ENCODE results near the gene PDZD2.

DNA sequence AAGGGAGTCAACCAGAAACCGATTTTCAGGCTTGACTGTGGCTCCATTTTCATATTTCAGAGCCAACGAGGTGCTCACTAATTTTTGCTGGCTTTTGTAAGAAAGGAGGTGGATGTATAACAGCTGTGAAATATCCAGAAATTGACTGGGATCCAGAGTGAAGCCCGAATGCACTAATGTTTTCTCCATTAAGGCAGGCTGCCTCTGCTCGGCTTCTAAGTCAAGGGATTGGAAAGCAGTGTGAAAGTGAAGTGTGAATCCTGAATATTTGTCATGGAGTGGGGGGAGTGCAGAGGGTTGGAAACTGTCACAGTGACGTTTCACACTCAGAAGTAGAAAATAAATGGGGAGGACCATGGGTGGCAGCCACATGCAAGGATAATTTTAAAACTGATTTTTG is 297.8 kb downstream of the PDZD2 start:
- TF ChIP-seq, protein P1, sequence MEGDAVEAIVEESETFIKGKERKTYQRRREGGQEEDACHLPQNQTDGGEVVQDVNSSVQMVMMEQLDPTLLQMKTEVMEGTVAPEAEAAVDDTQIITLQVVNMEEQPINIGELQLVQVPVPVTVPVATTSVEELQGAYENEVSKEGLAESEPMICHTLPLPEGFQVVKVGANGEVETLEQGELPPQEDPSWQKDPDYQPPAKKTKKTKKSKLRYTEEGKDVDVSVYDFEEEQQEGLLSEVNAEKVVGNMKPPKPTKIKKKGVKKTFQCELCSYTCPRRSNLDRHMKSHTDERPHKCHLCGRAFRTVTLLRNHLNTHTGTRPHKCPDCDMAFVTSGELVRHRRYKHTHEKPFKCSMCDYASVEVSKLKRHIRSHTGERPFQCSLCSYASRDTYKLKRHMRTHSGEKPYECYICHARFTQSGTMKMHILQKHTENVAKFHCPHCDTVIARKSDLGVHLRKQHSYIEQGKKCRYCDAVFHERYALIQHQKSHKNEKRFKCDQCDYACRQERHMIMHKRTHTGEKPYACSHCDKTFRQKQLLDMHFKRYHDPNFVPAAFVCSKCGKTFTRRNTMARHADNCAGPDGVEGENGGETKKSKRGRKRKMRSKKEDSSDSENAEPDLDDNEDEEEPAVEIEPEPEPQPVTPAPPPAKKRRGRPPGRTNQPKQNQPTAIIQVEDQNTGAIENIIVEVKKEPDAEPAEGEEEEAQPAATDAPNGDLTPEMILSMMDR (conservative IDR thresholded peaks at IDR 0.05; ENCODE audit: low read depth, low read length) = no peak
- no peak for TF ChIP-seq EZH2 (IDR thresholded peaks at IDR 0.05; ENCODE audit: borderline replicate concordance, low read depth, low read length, poor library complexity, severe bottlenecking)
